Neuron (in vitro differentiated cells): ENCODE results near the gene ILKAP.

Source experiments
- H2AFZ ChIP-seq: one replicate; pipeline ENCODE4 v1.6.1; 2013; ENCODE audit warnings: low read depth, mild to moderate bottlenecking, inconsistent platforms, low read length, moderate library complexity
- H3K27me3 ChIP-seq: one replicate; pipeline ENCODE4 v1.6.1; 2013; ENCODE audit warnings: low read length; ENCODE audit not compliant: insufficient read depth
- H3K36me3 ChIP-seq: one replicate; pipeline ENCODE4 v1.6.1; 2013; ENCODE audit warnings: low read length; ENCODE audit not compliant: insufficient read depth
- H3K4me1 ChIP-seq: one replicate; pipeline ENCODE4 v1.6.1; 2013; ENCODE audit warnings: low read length; ENCODE audit not compliant: insufficient read depth
- H3K4me3 ChIP-seq: 2 replicates; pipeline ENCODE4 v1.5.1; 2013; ENCODE audit warnings: mild to moderate bottlenecking, low read length, moderate library complexity
- H3K9me3 ChIP-seq: one replicate; pipeline ENCODE4 v1.6.1; 2013; ENCODE audit warnings: low read length

The ILKAP gene, protein sequence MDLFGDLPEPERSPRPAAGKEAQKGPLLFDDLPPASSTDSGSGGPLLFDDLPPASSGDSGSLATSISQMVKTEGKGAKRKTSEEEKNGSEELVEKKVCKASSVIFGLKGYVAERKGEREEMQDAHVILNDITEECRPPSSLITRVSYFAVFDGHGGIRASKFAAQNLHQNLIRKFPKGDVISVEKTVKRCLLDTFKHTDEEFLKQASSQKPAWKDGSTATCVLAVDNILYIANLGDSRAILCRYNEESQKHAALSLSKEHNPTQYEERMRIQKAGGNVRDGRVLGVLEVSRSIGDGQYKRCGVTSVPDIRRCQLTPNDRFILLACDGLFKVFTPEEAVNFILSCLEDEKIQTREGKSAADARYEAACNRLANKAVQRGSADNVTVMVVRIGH

DNA sequence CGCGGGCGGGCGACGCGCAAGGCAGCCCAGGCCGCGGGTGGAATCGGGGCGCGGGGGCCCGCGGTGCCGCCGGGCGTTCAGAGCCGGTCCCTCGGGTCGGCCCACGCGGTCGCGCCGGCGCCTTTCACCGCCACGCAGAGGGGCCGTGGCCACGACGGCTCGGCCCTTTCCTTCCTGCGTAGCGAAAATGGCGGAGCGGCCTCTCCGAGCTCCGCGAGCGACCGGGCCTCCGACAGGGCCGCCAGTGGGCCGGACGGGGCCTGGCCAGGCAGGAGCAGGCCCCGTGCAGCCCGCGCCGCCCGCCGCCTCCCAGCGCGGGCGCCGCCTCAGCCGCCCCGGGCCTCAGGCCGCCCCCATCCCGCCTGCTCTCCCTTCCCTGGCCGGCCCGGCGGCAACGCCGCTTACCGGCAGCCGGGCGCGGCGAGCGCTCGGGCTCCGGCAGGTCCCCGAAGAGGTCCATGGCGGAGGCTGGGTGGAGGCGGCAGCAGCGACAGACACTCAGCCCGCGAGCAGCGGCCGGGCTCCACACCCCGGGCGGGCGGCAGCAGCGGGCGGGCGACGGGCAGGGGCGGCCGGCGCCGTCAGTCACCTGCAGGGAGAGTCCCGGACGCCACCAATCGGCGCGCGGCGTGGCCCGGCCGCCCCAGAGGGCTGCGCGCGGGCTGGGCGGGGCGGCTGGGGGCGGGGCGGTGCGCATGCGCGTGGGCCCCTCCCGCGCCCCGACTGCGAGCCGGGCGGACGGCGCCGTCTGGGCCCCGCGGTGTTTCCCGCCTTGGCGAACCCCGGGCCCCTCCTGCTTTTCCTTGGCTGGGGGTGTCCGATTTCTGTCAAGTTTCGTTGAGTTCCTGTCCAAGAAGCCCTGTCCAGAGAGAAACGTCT, at the start of gene ILKAP:
Gene ILKAP, minus strand, starts transcription at position 602 of the 879 bp plus-strand sequence. Its CDS starts 142 bp downstream, at position 460.
- Histone ChIP-seq H3K9me3 (peaks cover 4% of the 10 kb centered on the region), H2AFZ (peak within 1 kb of the TSS; percentile 81), H3K4me3 (peak within 1 kb of the TSS; percentile 86), H3K27me3 (peaks cover 18% of the 10 kb centered on the region), H3K4me1 (peaks cover 11% of the 10 kb centered on the region), H3K36me3 (no peaks in the 10 kb centered on the region)

DNA sequence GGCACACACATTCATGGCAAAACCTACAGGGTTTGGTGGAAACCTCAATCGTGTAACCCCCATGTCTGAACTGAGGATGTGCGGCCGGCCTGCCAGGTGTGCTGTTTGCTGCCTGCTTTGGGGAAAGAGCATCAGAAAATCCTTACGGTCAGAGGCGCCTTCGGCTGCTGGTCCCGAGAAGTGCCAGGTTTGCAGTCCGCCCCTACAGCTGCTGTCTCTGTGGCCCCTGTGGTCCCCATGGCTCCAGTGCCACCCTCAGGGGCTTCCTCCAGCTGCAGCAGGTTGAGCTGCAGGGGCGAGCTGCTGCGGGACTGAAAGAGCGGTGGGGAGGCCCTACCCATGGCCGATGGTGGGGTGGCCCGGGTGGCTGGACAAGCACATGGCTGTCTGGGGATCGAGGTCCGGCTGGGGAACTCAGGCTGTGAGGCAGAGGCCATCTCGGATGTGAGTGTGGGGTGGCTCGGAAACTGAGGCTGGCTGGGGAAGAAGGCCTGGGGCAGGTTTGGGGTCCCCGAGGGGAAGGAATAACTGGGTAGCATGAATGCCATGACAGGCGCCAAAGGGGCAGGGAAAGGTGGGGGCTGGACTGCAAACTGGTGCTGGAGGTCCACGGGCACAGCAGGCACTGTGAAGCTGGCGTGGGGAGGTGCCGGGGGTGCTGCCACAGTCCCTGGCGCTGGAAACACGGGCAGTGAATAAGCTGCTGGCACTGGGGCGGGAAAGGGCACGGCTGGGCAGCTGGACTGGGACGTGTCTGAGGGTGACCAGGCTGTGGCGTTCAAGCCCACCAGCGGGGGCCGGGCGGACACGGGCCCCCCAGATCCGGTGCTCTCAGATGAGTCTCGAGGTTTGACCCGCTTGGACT, 49.5 kb upstream of the ILKAP start:
- no peak overlapping the region for H2AFZ ChIP-seq

DNA sequence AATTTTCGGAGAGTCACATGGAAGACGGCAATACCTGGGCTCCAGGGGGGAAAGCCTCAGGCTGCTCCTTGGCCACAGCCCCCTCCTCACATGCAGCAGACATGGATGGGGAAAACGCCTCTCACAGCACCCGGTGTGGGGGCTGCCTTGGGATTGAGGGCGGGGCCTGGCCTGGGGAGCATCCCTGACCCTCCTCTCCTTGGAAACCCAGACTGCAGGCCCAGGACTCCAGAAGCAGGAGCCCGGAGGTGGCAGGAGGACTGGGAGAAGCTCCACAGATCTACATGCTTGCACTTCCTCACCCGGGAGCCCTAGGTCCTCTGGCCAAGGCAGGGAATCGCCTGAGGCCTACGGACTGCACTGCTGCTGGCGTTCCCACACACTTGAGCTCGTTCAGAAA, 48.5 kb upstream of the ILKAP start:
- H3K27me3 ChIP-seq, result no peaks in the 10 kb centered on the region
- no peak overlapping the region for H3K4me3 ChIP-seq
- no peaks in the 10 kb centered on the region for H3K4me1 ChIP-seq
- H3K36me3 ChIP-seq, result peaks cover 48% of the 10 kb centered on the region
- no peaks in the 10 kb centered on the region for H3K9me3 ChIP-seq
- H2AFZ ChIP-seq, result no peak overlapping the region

More for the DNA sequence above, 49.5 kb upstream of the ILKAP start:
- no peaks in the 10 kb centered on the region for H3K4me1 ChIP-seq
- H3K9me3 ChIP-seq, result no peaks in the 10 kb centered on the region
- no peak overlapping the region for H3K4me3 ChIP-seq
- peaks cover 39% of the 10 kb centered on the region for H3K36me3 ChIP-seq
- no peaks in the 10 kb centered on the region for H3K27me3 ChIP-seq

DNA sequence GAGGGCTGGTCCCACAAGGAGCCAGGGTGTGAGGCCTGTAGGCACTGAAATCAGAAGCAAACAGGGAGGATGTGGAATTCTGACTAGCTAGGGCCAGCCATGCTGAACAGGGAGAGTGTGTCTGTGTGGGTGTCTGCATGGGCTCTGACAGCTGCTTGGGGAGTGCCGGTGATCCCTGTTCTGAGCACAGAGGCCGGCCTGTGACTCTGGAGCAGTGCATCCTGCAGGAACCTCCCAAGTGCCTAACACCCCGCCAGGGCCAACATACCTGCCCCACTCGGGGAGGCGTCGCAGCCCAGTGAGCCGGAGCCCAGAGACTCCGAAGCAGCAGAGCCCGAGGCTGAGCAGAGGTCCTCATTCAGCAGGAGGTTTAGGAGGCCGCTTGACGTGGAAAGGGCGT, 47.8 kb upstream of the ILKAP start:
- no peak overlapping the region for H3K4me3 ChIP-seq
- H3K27me3 ChIP-seq, result no peaks in the 10 kb centered on the region
- H3K9me3 ChIP-seq, result no peaks in the 10 kb centered on the region
- H3K36me3 ChIP-seq, result peaks cover 51% of the 10 kb centered on the region
- no peak overlapping the region for H2AFZ ChIP-seq
- no peaks in the 10 kb centered on the region for H3K4me1 ChIP-seq

DNA sequence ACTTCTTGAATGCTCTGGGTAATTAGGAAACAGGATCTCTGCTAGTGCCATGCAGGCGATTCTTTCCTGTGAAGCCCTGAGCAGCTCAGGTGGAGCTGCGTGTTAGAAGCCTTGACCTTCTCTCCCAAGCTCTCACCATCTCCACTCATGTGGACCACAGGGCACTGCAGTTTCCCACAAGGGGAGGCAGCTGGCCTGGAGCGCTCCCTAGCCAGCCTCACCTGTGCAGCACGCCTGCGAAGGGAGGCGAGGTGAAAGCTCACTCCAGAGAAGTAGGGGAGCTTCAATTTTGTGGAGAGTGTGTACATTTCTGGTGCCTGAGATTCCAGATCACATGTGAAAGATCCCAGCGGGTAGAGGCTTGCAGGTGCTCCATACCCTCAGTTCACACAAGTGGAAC, 47.4 kb upstream of the ILKAP start:
- H3K36me3 ChIP-seq, result peaks cover 51% of the 10 kb centered on the region
- H3K9me3 ChIP-seq, result no peaks in the 10 kb centered on the region
- H2AFZ ChIP-seq, result no peak overlapping the region
- H3K4me1 ChIP-seq, result no peaks in the 10 kb centered on the region
- no peak overlapping the region for H3K4me3 ChIP-seq
- H3K27me3 ChIP-seq, result no peaks in the 10 kb centered on the region

DNA sequence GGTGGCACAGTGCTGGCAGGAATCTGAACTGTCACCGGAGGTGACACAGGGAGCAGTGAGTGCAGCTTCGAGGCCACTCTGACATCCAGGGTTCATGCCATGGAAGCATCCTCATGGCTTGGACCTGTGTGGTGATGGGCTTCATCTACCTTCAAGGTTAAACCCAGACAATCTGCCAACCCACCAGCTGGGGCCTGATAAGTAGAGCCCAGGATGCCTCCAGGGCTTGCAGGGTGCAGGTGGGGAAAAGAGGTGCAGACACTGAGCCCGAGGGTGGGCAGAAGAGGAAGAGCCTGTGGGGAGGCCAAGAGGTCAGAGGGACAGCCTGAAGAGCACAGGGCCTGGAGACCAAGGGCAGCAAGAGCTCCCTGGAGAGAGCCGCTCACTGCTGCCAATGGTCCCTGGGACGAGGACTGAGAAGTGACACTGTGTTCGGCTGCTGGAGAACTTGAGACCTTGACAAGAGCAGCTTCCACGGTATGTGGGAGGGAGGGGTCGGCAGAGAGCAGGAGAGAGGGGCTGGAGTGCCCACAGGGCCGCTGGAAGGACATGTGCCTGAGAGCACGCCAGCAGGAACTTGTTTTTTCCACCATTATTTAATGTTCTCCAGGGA, 44.5 kb upstream of the ILKAP start:
- no peaks in the 10 kb centered on the region for H3K27me3 ChIP-seq
- H2AFZ ChIP-seq, result no peak overlapping the region
- H3K36me3 ChIP-seq, result peaks cover 44% of the 10 kb centered on the region
- no peak overlapping the region for H3K4me3 ChIP-seq
- no peaks in the 10 kb centered on the region for H3K4me1 ChIP-seq
- no peaks in the 10 kb centered on the region for H3K9me3 ChIP-seq

DNA sequence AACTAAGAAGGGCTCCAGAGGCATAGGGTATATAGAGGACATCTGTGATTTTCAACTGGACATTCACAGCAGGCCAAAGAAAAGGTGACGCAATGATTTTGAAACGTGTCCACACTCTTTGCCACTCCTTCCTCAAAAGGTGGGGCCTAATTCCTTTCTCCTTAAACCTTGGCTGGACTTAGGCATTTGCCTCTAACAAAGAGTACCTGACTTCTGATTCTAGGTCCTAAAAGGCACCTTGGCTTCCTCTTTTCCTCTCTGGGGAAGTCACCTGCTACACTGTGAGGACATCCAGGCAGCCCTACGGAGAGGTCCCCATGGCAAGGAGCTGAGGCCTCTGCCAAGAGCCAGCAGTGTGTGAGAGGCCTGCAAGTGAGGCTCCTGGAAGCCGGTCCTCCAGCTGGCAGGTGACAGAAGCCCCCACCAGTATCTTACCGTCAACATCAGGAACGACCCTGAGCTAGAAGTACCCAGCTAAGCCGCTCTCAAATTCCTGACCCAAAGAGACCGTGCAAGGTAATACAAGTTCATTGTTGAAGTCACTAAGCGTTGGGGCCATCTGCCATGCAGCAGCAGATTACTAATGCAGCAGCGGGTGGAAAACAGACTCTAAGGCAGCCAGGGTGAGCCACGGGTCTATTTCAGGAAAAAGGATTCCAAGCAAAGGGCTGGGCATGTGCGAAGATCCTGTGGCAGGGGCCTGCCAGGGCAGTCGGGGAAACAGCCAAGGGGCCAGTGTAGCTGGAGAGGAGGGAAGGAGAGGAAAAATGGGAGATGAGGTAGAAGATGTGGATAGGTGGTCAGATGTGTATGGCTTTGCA, 43.7 kb upstream of the ILKAP start:
- no peaks in the 10 kb centered on the region for H3K9me3 ChIP-seq
- H2AFZ ChIP-seq, result no peak overlapping the region
- no peak overlapping the region for H3K4me3 ChIP-seq
- H3K36me3 ChIP-seq, result peaks cover 40% of the 10 kb centered on the region
- H3K27me3 ChIP-seq, result no peaks in the 10 kb centered on the region
- no peaks in the 10 kb centered on the region for H3K4me1 ChIP-seq

DNA sequence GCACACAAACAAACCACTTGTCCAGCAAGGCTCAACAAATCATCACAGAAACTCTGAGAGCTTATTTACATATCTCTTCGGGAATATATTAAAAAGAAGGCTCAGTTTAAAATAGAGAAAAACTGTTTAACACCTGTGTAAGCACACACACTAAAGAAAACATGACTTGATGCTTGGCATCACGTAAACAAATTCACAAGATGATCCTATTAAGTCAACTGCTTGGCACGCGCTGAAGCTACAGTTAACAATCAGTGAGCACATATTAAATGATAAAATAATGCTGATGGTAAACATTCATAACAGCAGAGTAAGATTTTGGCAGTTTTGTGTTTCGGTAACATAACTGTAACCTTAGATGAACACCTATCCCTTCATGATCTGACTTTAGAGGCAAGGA, 40.7 kb upstream of the ILKAP start:
- Histone ChIP-seq H3K27me3 (no peaks in the 10 kb centered on the region), H2AFZ (no peak overlapping the region), H3K9me3 (no peaks in the 10 kb centered on the region), H3K4me1 (no peaks in the 10 kb centered on the region), H3K4me3 (no peak overlapping the region), H3K36me3 (peaks cover 22% of the 10 kb centered on the region)

DNA sequence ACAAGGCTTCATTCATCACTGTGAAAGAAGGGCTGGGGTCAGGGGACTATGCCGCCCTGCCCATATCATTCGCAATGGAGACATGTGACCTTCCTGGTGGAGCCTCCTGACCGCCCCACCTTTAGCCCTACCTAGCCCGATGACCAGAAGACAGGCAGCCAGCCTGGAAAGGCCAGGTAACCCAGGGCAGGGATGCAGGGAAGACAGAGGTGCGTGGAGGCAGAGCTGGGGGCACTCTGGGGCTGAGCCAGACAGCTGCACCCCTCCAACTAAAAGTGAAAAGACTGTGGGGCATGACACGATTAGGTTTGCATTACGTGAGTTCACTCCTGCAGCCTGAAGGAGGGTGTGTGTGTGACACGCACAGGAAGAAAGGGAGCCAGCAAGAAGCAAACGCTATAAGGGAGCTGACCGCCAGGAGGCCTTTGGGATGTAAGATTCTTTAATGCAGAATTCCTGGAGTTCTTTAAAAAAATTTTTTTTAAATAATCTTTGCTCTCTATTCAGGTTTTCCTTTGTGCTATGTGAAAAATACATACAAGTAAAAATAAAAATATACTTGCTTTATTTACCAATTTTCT, 40.1 kb upstream of the ILKAP start:
- no peak overlapping the region for H3K4me3 ChIP-seq
- no peak overlapping the region for H2AFZ ChIP-seq
- H3K36me3 ChIP-seq, result peaks cover 22% of the 10 kb centered on the region
- H3K27me3 ChIP-seq, result no peaks in the 10 kb centered on the region
- H3K4me1 ChIP-seq, result peaks cover 5% of the 10 kb centered on the region
- H3K9me3 ChIP-seq, result no peaks in the 10 kb centered on the region

DNA sequence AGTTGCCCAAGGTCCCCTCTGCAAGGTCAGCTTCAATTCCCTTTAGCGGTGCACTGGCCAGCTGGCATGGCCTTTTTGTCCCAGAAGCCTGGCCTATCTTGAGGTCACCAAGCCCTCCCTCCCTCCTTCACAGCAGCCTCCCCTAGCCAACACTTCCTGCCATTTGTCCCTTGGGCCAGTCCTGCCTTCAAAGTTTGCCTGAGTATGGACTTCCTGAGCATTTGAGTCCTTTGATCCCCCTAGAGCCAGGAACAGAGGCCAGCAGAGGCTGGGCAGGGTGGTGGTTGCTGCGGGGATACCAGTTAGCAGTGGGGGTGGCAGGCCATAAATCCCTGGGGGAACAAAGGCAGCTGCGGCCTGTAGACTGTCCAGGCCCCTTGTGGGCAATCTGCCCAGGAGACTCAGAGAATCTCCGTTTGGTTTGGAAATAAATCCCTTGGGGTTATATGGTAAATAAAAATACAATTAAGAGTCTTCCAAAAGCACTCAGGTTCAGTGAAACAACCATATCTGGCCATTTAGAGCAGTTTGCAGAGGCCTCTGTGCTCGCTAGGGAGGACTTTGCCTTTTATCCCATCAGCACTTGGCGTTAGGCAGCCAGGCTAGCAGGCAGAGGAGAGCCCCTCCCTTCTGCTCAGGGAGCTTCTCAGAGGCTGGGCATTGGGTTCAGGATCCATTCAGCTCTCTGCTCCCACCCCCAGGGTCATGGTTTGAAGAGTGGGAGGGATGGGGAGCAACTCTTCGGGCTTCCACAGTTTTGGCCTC, 39.4 kb upstream of the ILKAP start:
- Histone ChIP-seq H3K9me3 (no peaks in the 10 kb centered on the region), H3K27me3 (no peaks in the 10 kb centered on the region), H2AFZ (no peak overlapping the region), H3K4me3 (no peak overlapping the region), H3K36me3 (peaks cover 19% of the 10 kb centered on the region), H3K4me1 (peaks cover 11% of the 10 kb centered on the region)

DNA sequence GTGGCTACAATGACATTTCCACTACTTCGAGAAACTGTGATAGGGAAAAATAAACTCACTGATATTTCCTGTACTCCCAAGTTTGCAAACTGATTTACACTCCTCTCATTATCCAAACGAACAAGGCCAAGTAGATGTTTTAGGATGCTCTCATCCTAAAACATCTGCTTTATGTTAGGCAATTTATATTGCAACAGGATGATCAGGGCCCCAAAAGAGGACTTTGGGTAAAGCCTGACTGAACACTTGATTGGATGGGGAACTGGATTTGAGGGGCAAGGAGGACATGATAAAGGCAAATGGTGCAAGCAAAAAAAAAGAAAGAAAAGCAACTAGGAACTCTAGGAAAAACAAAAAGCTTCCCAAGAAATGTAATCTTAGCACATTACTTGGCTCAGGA, 38.5 kb upstream of the ILKAP start:
- Histone ChIP-seq H3K4me3 (no peak overlapping the region), H3K36me3 (peaks cover 11% of the 10 kb centered on the region), H3K9me3 (no peaks in the 10 kb centered on the region), H2AFZ (no peak overlapping the region), H3K4me1 (peaks cover 13% of the 10 kb centered on the region), H3K27me3 (no peaks in the 10 kb centered on the region)
